Measurements from ENCODE around the gene DDX50. TPM values are rescaled to one million over a fixed set of nuclear protein-coding genes. Genes with fewer than 3 reads are reported as not detected.

Gene DDX50
- total RNA-seq, 1 donor, result 61.7 TPM

DNA sequence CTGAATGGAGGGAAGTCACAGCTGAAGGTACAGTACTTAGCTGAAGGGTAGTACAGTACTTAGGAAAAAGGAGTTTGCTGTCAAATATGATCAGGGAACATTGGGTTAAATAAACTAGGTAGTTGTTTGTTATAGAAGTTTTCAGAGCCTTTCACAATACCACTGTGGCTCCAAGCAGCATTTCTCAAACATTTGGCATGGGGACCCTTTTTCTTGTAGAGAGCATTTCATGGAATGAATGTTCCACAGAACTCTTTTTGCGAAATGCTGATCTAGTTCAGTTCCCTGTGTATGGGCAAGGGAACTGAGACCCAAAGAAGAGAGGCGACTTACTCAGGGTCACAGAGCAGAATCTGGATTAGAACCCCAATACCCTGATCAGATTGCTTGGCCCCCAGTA, 31.5 kb upstream of the DDX50 start:
- H3K4me3 ChIP-seq (ENCODE audit: low read depth, low read length), result no peak overlapping the region
- no peak for TF ChIP-seq CTCF (IDR thresholded peaks at IDR 0.05; ENCODE audit: insufficient read depth, low read depth, low read length)
- peak; percentile 28 for DNase-seq (ENCODE audit: low read depth)

GRCh38 chr10:68870061-68870460, 31.1 kb upstream of the DDX50 start:
- DNase-seq (ENCODE audit: low read depth), result no peak
- TF ChIP-seq CTCF (IDR thresholded peaks at IDR 0.05; ENCODE audit: insufficient read depth, low read depth, low read length), result no peak
- no peak overlapping the region for H3K4me3 ChIP-seq (ENCODE audit: low read depth, low read length)

DNA sequence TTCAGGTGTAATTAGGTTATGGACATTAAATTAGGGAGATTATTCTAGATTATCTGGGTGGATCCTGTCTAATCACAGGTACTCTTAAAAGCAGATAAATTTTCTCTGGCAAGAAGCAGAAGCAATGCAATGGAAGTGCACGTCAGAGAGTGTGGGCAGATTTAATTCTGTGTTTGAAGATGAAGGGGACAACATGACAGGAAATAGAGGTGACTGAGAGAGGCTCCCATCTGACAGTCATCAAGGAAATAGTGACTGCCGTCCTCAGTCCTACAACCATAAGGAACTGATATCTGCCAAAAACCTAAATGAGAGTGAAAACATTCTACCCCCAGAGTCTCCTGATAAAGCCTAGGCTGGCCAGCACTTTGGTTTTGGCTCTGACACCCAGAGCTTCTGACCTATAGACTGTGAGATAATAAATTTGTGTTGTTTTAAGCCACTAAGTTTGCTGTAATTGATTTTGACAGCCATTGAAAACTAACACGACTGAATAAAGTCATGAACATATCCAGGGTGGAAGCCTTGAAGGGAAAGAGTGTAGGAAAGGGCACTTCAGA, 30.5 kb upstream of the DDX50 start:
- H3K4me3 ChIP-seq (ENCODE audit: low read depth, low read length), result no peak overlapping the region
- no peak for DNase-seq (ENCODE audit: low read depth)
- TF ChIP-seq CTCF (IDR thresholded peaks at IDR 0.05; ENCODE audit: insufficient read depth, low read depth, low read length), result no peak

GRCh38 chr10:68871105-68871711, 29.9 kb upstream of the DDX50 start:
- DNase-seq (ENCODE audit: low read depth), result peak; percentile 55
- H3K4me3 ChIP-seq (ENCODE audit: low read depth, low read length), result no peak overlapping the region

DNA sequence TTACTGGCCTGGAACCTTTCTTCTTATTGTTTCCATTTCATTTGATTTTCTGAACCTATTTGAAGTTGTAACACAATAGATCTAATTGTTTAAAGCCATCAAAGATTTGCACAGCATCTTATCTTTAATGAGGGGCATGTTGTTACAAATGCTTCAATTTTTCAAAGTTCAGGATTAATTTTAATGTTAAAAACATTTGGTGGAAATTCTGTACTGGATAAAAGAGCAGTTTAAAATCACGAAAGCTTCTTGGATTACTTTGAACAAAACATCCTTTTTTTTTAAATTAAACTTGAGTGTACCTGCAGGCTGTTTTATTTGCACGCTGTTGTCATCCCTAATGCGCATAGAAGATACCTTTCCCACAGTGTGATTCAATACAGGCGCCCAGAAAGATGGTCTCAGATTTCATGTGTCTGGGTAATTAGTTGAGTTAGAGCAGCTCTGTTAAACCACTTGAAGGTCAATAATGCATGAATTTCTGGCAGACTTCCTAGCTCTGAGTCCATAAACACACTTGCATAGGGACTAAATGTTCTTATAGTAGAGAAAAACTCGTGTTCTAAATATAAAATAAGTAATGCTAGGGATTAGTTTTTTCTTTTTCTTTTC, 29.3 kb upstream of the DDX50 start:
- DNase-seq (ENCODE audit: low read depth), result peak; percentile 95
- H3K4me3 ChIP-seq (ENCODE audit: low read depth, low read length), result no peak overlapping the region
- TF ChIP-seq CTCF (IDR thresholded peaks at IDR 0.05; ENCODE audit: insufficient read depth, low read depth, low read length), result no peak

More at GRCh38 chr10:68871105-68871711, 29.9 kb upstream of the DDX50 start:
- no peak for TF ChIP-seq CTCF (IDR thresholded peaks at IDR 0.05; ENCODE audit: insufficient read depth, low read depth, low read length)

- H3K4me3 ChIP-seq (ENCODE audit: low read depth, low read length), result no peak overlapping the region
- peak; percentile 88 for DNase-seq (ENCODE audit: low read depth)
- no peak for TF ChIP-seq CTCF (IDR thresholded peaks at IDR 0.05; ENCODE audit: insufficient read depth, low read depth, low read length)
Observed at GRCh38 chr10:68876246-68877138, 24.6 kb upstream of the DDX50 start.

Data from fibroblast of villous mesenchyme (primary cell).